ENCODE measurements around the gene SLA2. TPM values are rescaled to one million over a fixed set of nuclear protein-coding genes. Genes with fewer than 3 reads are reported as not detected.

The SLA2 gene
- 0.03 TPM in 1 of 2 replicates, not detected in the other for total RNA-seq

DNA sequence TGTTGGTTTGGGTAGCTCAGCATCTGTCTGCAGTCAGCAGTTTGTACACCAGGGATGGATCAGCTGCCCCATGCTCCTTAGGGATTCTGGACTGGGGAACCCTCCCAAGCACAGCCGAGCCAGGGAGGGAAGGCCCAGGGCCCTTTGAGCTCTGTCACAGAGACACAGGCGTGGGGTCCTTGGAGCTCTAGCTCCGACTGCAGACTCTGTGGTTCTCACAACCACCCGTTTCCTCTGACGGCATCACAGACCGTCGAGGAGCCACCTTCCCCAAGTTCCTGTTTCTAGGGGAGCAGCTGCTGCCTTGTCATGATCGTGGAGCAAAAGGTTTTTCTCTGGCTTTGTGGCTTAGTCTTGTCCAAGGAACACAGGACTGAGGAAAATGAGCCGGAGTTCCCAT lies at the start of gene SLA2:
Gene SLA2 (minus strand): TSS at position 199 of the 400 bp plus-strand sequence. CDS start 4,861 bp downstream, outside the sequence.

DNA sequence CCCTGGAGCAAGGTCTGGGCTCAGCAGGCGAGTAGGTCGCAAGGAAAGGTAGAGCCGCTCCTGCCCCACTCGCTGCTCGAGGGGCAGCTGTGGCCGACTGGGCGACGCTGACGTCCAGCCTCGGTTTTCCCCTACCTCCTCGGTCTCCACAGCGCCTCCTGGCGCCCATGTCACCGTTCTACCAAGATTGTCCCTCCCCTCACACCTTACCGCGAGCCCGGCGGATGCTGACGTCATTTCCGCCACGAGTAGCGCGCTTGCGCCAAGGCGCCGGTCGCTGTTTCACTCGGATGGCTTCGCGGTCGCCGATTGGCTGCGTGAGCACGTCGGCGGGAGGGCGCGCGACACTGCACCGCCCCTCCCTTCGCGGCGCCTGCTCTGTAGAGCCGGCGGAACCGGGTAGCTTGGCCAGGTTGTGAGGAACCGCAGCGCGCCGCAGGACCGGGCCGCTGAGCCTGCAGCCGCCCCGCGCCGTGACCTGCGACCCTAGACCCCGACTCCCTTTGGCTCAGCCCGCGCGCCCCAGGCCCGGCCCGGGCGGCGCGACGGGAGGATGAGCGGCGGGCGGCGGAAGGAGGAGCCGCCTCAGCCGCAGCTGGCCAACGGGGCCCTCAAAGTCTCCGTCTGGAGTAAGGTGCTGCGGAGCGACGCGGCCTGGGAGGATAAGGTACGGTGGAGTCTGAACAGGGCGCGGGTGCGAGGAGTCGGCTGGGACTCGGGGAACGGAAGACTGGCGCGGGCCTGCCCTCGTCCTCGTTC lies 40.4 kb downstream of the SLA2 start, which contains the start of gene RAB5IF:
Gene RAB5IF (plus strand): TSS at position 381 of the 759 bp plus-strand sequence. CDS start 173 bp downstream, at position 554.

DNA sequence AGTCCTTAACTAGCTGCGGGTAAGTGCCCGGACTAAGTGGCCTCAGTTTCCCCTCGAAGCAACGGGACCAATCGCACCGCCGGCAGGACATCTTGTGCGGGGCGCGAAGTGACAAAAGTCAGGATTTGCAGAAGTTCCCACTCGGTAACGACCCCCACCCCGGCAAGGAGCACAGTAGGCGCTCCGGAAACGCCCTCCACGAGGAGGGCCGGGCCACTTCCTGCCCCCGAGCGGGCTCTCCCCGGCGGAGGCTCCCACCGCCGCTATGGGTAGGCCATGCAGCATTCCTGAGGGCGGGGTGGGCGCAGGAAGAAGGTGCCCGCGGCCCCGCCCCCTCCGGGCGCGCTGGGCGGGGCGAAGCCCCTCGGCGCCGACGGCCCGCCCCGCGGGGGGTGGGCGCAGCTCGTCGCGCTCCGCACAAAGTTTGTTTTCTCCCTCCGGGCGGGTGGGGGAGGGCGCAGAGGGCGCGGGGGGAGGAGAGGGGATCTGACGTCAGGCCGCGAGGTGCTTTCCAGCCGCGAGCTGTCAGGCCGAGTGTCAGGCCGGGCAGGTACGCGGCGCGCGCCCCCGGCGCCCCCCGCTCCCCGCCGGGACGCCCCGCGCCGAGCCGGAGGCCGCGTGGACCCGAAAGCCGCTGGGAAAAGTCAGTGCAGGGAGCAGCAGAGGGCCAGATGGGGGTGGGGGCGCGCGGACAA lies 72.7 kb downstream of the SLA2 start, which contains the start of gene TGIF2:
Gene TGIF2 (plus strand): TSS at position 495 of the 695 bp plus-strand sequence. CDS start 5,178 bp downstream, outside the sequence.

Other genes starting within 250 kb of the SLA2 start
- gene MYL9, start 104.7 kb downstream of the SLA2 start, total RNA-seq, result 45.4 and 54.0 TPM in 2 replicates
- gene TGIF2, start 72.6 kb downstream of the SLA2 start, total RNA-seq, result 5.9 and 7.8 TPM in 2 replicates
- gene RAB5IF, start 40.4 kb downstream of the SLA2 start, total RNA-seq, result 46.0 and 53.4 TPM in 2 replicates
- 21.5 and 29.3 TPM in 2 replicates for gene NDRG3, start 99.9 kb upstream of the SLA2 start, total RNA-seq
- gene DSN1, start 127.6 kb upstream of the SLA2 start, total RNA-seq, result 6.7 and 10.4 TPM in 2 replicates
- gene TLDC2, start 229.9 kb upstream of the SLA2 start, total RNA-seq, result not detected in 2 replicates